HepG2 (cell line): ENCODE measurements around the gene ULBP1. TPM values are rescaled to one million over a fixed set of nuclear protein-coding genes. Genes with fewer than 3 reads are reported as not detected.

Source experiments
- CCDC6 ChIP-seq: sonication (generic); formaldehyde crosslinking; IDR thresholded peaks from 2 replicates; pipeline ENCODE4 v1.8.1; 2022; ENCODE audit warnings: mild to moderate bottlenecking, missing genetic modification reagents, moderate library complexity
- ELF1 ChIP-seq: sonication (generic); formaldehyde crosslinking; IDR thresholded peaks from 2 replicates; pipeline ENCODE4 v1.4.0; 2020; ENCODE audit warnings: missing genetic modification reagents
- HOXA9 ChIP-seq: sonication (generic); formaldehyde crosslinking; IDR thresholded peaks from 2 replicates; pipeline ENCODE4 v1.8.1; 2022; ENCODE audit warnings: missing genetic modification reagents, mild to moderate bottlenecking, moderate library complexity, borderline replicate concordance
- MIER3 ChIP-seq: IDR thresholded peaks from 2 replicates; pipeline ENCODE4 v1.6.1; 2016; ENCODE audit warnings: missing compliant biosample characterization, borderline replicate concordance
- NFE2L1 ChIP-seq: sonication (generic); formaldehyde crosslinking; IDR thresholded peaks from 2 replicates; pipeline ENCODE4 v1.4.0; 2020; ENCODE audit warnings: missing genetic modification reagents, mild to moderate bottlenecking, borderline replicate concordance
- PAF1 ChIP-seq: IDR thresholded peaks from 2 replicates; pipeline ENCODE4 v1.6.1; 2016; ENCODE audit warnings: missing genetic modification reagents, missing compliant biosample characterization
- STAT5B ChIP-seq: sonication (generic); formaldehyde crosslinking; IDR thresholded peaks from 2 replicates; pipeline ENCODE4 v1.4.0; 2020; ENCODE audit warnings: missing genetic modification reagents
- TAF1 ChIP-seq: sonication (generic); formaldehyde crosslinking; IDR thresholded peaks from 2 replicates; pipeline ENCODE4 v1.4.0; 2020; ENCODE audit warnings: missing genetic modification reagents
- TBX2 ChIP-seq: sonication (generic); formaldehyde crosslinking; IDR thresholded peaks from 2 replicates; pipeline ENCODE4 v1.5.0; 2020; ENCODE audit warnings: missing genetic modification reagents, mild to moderate bottlenecking, borderline replicate concordance
- THAP11 ChIP-seq: IDR thresholded peaks from 2 replicates; pipeline ENCODE4 v1.6.1; 2016; ENCODE audit warnings: missing biosample characterization, missing genetic modification reagents
- ZNF256 ChIP-seq: sonication (generic); formaldehyde crosslinking; conservative IDR thresholded peaks from 2 replicates; pipeline ENCODE4 v1.4.0; 2020; ENCODE audit warnings: missing genetic modification reagents
- ZNF776 ChIP-seq: sonication (generic); formaldehyde crosslinking; IDR thresholded peaks from 2 replicates; pipeline ENCODE4 v1.4.0; 2020; ENCODE audit warnings: mild to moderate bottlenecking, missing genetic modification reagents
- polyA plus RNA-seq, 8 experiments: library from polyadenylated mRNA; depleted of rRNA in 3 of 8; stranded (reverse) in 7 of 8; unstranded in 1 of 8; fragments of >200 nt; fragmentation: Illumina TruSeq in 4 of 8; extraction: Trizol in 4 of 8; gene quantifications; 2 replicates each; pipeline versions ENCODE4 v1.2.1 to v1.2.3, GENCODE V29; 2011 to 2016; ENCODE audit warnings: low read depth in 4 of 8, missing spikeins in 1 of 8, mixed read lengths in 1 of 8; ENCODE audit not compliant: insufficient read depth in 1 of 8
- total RNA-seq, 5 experiments: library from RNA; depleted of rRNA; stranded (reverse); fragments of >200 nt; fragmentation: Illumina TruSeq; extraction: Trizol; gene quantifications; 2 replicates each; pipeline ENCODE4 v1.2.3, GENCODE V29; 2016; ENCODE audit warnings: low read depth in 1 of 5
- TF ChIP-seq, protein P1 (sequence below): sonication (generic); formaldehyde crosslinking; IDR thresholded peaks from 2 replicates; pipeline ENCODE4 v1.5.1; 2020; ENCODE audit warnings: missing genetic modification reagents, mild to moderate bottlenecking, borderline replicate concordance
- TF ChIP-seq, protein P2 (sequence below): sonication (generic); formaldehyde crosslinking; IDR thresholded peaks from 2 replicates; pipeline ENCODE4 v1.4.0; 2020; ENCODE audit warnings: missing genetic modification reagents, borderline replicate concordance
- TF ChIP-seq, protein P3 (sequence below): fragments of 450-650 bp; IDR thresholded peaks from 2 replicates; pipeline ENCODE4 v1.6.1; 2017; ENCODE audit warnings: mild to moderate bottlenecking
- TF ChIP-seq, protein P4 (sequence below): sonication (generic); formaldehyde crosslinking; IDR thresholded peaks from 2 replicates; pipeline ENCODE4 v1.5.0; 2020; ENCODE audit warnings: missing genetic modification reagents

The ULBP1 gene
- total and polyA plus RNA-seq, 2 of the 13 experiments (the other 11 are each of a cell fraction or from before 2014, with no cell fraction given): 0.04 to 0.09 TPM

DNA sequence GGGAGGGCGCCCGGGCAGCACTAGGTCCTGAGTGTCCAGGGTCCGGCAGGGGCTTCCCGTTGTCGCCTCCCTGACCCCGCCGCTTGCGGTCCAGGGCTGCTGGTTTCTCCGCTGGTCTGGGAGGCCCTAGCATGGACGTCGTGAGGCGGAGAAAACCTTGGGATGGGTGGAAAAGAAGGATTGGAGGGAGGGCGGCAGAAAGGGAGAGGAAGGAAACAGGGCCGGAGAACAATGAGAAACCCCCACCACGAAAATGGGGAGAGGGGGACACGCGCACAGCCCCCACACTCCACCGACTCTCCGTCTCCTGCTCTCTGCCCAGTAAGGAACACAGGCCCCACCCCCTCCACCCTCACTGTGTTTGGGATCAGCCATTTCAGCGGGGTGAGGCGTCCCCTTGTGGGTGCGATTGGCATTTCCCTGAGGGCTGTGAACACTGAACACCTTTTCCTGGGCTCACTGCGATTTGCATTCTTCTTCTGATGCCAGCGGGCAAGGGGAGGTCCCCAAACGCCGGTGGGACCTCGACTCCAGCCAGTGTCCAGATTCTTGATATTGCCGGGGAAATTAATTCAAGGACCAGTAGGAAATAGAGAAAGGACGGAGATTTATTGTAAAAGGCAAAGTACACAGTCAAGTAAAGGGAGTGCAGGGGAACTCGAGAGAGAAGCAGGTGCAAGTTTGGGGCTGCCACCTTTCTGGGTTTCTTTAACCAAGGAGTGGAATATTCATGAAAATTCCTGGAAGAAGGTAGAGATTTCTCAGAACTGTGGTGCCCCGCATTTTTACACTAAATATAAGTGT, 37.6 kb upstream of the ULBP1 start (continued):
- TF ChIP-seq, protein P1, sequence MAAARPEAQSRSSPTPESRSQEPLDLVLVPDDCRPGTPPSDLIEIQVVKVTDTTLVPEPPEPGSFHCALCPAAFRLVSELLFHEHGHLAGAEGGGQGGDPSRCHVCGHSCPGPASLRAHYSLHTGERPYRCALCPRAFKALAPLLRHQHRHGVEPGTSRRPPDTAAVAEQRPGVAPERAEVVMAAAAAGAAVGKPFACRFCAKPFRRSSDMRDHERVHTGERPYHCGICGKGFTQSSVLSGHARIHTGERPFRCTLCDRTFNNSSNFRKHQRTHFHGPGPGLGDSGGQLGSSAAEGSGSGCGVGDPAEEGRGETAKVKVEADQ (CRISPR knock-in tag): no peak
- no peak for TF ChIP-seq NFE2L1
- TF ChIP-seq, protein P2, sequence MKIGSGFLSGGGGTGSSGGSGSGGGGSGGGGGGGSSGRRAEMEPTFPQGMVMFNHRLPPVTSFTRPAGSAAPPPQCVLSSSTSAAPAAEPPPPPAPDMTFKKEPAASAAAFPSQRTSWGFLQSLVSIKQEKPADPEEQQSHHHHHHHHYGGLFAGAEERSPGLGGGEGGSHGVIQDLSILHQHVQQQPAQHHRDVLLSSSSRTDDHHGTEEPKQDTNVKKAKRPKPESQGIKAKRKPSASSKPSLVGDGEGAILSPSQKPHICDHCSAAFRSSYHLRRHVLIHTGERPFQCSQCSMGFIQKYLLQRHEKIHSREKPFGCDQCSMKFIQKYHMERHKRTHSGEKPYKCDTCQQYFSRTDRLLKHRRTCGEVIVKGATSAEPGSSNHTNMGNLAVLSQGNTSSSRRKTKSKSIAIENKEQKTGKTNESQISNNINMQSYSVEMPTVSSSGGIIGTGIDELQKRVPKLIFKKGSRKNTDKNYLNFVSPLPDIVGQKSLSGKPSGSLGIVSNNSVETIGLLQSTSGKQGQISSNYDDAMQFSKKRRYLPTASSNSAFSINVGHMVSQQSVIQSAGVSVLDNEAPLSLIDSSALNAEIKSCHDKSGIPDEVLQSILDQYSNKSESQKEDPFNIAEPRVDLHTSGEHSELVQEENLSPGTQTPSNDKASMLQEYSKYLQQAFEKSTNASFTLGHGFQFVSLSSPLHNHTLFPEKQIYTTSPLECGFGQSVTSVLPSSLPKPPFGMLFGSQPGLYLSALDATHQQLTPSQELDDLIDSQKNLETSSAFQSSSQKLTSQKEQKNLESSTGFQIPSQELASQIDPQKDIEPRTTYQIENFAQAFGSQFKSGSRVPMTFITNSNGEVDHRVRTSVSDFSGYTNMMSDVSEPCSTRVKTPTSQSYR (CRISPR knock-in tag): peak; percentile 86
- TF ChIP-seq, protein P3, sequence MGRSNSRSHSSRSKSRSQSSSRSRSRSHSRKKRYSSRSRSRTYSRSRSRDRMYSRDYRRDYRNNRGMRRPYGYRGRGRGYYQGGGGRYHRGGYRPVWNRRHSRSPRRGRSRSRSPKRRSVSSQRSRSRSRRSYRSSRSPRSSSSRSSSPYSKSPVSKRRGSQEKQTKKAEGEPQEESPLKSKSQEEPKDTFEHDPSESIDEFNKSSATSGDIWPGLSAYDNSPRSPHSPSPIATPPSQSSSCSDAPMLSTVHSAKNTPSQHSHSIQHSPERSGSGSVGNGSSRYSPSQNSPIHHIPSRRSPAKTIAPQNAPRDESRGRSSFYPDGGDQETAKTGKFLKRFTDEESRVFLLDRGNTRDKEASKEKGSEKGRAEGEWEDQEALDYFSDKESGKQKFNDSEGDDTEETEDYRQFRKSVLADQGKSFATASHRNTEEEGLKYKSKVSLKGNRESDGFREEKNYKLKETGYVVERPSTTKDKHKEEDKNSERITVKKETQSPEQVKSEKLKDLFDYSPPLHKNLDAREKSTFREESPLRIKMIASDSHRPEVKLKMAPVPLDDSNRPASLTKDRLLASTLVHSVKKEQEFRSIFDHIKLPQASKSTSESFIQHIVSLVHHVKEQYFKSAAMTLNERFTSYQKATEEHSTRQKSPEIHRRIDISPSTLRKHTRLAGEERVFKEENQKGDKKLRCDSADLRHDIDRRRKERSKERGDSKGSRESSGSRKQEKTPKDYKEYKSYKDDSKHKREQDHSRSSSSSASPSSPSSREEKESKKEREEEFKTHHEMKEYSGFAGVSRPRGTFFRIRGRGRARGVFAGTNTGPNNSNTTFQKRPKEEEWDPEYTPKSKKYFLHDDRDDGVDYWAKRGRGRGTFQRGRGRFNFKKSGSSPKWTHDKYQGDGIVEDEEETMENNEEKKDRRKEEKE: no peak
- TF ChIP-seq, protein P4, sequence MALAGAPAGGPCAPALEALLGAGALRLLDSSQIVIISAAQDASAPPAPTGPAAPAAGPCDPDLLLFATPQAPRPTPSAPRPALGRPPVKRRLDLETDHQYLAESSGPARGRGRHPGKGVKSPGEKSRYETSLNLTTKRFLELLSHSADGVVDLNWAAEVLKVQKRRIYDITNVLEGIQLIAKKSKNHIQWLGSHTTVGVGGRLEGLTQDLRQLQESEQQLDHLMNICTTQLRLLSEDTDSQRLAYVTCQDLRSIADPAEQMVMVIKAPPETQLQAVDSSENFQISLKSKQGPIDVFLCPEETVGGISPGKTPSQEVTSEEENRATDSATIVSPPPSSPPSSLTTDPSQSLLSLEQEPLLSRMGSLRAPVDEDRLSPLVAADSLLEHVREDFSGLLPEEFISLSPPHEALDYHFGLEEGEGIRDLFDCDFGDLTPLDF: no peak
- peak; percentile 54; the same call in 1 of the 2 replicates for TF ChIP-seq THAP11 (CRISPR knock-in tag)
- no peak for TF ChIP-seq TAF1 (CRISPR knock-in tag)
- TF ChIP-seq ELF1: 0 out of 2 replicates have a peak, but pooled peaks have one; percentile 23
- TF ChIP-seq ZNF256: no peak
- peak; percentile 61; the same call in 1 of the 2 replicates for TF ChIP-seq MIER3
- no peak for TF ChIP-seq STAT5B
- TF ChIP-seq HOXA9 (CRISPR knock-in tag): no peak
- TF ChIP-seq TBX2 (CRISPR knock-in tag): peak; percentile 46; the same call in 1 of the 2 replicates
- no peak for TF ChIP-seq ZNF776
- no peak for TF ChIP-seq CCDC6
- TF ChIP-seq PAF1 (CRISPR knock-in tag): no peak
